COLO668 (cell line): Measurements from ENCODE around the gene CRTC1.

ENCODE experiments used
- DNase-seq: peaks from one replicate; lab custom pipeline; 2025; ENCODE audit not compliant: unreplicated experiment; lab: John Stamatoyannopoulos, UW

Gene CRTC1, protein sequence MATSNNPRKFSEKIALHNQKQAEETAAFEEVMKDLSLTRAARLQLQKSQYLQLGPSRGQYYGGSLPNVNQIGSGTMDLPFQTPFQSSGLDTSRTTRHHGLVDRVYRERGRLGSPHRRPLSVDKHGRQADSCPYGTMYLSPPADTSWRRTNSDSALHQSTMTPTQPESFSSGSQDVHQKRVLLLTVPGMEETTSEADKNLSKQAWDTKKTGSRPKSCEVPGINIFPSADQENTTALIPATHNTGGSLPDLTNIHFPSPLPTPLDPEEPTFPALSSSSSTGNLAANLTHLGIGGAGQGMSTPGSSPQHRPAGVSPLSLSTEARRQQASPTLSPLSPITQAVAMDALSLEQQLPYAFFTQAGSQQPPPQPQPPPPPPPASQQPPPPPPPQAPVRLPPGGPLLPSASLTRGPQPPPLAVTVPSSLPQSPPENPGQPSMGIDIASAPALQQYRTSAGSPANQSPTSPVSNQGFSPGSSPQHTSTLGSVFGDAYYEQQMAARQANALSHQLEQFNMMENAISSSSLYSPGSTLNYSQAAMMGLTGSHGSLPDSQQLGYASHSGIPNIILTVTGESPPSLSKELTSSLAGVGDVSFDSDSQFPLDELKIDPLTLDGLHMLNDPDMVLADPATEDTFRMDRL

DNA sequence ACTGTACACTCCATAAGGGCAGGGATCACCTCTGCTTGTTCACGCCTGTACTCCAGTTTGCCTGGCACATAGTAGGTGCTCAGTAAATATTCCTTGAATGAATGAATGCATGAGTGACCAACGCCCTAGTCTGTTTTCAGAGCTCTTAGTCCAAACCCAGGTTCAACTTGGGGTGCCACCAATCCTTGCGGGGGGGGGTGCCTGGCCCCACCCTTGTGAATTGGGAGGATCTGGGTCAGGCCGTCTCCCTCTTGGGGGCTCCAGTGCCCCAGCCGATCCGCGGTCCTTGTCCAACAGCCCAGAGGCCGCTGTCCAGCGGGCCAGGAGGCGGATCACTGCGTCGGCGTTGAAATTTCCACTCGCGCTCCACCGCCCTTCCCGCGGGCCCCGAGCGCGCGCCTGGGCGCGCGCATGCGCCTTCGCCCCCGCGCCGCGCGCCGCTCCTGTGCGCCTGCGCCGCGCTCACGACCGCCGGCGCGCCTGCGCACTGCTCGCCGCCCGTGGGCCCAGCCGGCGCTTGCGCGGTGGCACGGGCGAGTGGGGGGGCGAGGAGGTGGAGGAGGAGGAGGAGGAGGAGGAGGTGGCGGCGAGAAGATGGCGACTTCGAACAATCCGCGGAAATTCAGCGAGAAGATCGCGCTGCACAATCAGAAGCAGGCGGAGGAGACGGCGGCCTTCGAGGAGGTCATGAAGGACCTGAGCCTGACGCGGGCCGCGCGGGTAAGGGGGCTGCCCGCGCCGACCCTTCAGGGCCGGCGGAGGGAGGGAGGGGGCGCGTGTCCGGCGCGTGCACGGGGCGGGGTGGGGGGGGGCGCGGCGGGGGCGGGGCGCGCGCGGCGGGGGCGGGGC is at the start of gene CRTC1:
Gene CRTC1, plus strand, starts transcription at position 572 of the 849 bp plus-strand sequence. Its CDS starts 23 bp downstream, at position 595.
- DNase-seq, result peak; percentile 95

DNA sequence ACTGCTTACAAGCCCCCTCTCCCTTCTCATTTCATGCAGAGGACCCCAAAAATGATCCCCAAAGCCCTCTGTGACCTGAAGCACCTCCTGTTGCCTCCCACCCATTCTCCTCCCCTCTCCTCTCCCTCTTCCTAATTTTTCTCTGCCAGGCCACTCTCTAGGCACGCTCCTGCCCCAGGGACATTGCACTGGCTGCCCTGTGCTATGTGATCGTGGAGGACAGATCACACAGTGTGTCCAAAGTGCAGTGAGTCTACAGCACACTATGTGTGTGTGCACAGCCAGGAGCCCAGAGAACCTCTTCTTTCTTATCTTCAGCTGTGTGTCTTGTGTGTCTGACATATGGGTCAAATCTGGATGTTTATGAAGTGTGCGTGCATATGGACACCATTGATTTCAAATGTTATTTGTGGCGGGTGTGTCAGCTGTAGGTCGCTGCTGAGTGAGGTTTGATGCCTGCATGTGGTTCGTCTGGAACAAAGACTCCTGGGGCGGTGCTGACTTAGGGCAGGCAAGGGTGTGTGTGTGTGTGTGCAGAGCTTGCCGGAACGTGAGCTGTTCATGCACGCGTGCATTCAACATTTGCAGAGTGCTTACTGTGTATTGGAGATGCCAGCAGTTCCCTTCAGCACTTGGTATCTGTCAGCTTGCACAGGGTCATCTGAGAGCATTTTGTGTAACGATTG is 48.7 kb upstream of the CRTC1 start:
- peak; percentile 36 for DNase-seq

DNA sequence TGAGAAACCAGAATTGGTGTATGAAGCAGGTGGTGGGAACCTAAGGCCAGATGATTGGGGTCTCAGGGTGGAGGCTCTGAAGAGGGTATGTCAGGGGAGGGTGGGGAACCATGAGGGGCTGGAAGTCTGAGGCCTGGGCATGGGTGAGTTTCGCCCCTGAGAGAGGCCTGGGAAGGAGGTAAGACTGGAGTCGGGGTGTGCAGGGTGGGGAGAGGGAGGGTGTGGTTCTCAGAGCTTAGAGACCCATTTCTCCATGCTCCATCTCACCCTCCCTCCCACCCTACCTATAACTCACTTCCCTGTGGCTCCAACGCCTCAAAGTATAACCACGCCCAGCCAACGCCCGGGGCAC is 47.7 kb upstream of the CRTC1 start:
- DNase-seq, result no peak

DNA sequence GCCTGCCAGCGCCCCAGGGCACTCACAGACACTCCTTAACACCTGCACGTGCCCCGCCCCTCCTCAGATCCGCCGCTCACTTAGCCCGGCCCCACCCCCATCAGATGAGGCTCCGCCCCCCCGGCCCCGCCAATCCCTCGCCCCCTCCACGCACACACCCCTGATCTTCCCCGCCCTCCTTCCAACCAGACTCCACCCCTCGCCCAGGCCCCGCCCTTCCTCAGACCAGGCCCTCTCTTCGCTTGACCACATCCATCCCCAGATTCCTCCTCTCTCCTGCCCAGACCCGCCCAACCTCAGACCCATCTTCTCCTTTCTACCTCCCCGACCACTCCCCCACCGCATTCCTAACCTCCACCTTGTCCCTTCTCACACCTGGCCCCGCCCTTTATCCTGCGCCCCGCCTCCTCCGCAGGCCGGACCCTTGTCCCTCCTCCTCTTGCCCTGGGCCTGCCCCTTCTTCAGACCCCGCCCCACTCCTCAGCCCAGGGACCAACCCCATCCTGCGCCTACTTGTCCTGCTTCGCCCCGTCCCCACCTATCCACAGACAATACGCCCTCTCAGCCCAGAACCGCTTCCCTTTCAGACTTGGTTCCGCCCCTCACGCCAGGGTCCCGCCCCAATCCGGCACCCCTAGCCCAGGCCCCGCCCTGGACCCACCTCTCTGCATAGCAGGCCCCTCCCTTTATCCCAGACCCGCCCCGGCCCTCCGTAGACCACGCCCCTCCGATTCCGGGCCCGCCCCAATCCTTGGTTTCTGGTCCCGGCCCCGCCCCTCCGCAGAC is 47.1 kb upstream of the CRTC1 start:
- peak; percentile 95 for DNase-seq

DNA sequence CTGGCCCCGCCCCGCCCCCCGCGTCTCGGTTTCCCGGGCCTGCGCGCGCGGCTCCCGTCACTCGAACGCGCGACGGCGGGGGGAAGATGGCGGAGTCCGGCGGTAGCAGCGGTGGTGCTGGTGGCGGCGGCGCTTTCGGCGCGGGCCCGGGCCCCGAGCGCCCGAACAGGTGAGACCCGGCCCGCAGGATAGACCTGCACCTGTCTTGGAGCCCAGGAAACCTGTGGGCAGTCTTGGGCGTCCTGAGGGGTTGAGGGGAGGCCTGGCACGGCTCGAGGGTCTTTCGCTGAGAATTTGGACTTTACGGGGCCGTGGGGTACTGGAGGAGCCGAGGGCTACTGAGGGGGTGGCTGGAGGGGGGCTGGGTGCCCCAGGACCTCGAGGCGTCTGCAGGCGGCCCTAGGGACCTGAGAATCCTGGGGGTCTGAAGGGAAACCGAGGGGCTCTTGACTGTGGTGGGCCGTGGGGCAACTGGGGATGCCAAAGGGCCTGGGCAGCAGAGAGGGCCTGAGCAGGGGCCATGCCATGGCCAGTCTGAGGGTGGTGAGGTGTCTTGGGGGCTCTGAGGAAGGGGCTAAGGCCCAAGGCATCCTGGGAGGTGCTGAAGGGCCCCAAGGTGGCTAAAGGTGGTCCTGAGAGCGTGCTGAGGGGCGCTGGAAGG is 46.4 kb upstream of the CRTC1 start, which contains the start of gene KLHL26:
Gene KLHL26, plus strand, starts transcription at position 60 of the 661 bp plus-strand sequence. Its CDS starts 27 bp downstream, at position 87.
- no peak for DNase-seq

DNA sequence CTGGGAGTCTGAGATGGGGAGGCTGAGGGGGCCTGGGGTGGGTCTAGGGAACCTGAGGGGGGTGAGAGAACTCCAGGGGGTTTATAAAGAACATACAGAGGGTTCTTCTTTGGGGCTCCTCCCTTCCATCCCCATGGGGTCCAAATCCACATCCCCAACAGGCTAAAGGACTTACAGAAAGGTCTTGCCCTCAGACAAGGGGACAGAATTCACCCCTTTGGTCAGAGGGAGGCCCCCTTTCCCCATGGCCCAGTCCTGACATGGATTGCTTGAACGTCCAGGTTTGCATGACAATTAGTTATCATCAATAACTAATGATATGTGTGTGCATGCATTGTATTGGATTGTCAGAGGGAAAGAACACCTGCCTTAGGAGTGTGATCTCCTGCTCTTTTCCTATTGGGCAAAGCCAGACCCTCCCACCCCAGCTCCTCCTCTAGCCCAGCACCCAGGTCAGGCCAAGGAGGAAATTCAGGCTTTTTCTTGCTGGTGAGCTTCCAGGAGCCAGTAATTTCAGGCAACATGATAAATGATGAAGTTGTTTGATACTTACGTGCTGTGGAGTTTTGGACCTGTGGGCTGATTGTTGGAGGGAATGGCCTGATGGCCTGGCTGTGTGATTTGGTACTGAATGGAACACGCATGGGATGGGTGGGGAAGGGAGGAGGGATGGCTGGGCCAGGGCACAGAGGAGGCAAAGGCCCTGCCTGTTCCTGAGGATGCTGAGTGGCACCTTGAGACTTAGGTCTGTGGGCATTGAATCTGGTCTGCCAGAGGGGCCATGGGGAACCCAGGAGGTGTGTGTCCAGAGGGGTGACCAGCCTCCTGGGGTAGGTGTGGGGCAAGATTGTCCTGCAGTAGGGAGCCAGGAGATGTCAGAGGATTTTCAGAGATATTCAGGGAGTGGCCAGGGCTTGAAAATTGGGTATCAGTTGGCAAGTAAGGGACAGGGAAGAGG is 45.5 kb upstream of the CRTC1 start:
- DNase-seq, result peak; percentile 62

DNA sequence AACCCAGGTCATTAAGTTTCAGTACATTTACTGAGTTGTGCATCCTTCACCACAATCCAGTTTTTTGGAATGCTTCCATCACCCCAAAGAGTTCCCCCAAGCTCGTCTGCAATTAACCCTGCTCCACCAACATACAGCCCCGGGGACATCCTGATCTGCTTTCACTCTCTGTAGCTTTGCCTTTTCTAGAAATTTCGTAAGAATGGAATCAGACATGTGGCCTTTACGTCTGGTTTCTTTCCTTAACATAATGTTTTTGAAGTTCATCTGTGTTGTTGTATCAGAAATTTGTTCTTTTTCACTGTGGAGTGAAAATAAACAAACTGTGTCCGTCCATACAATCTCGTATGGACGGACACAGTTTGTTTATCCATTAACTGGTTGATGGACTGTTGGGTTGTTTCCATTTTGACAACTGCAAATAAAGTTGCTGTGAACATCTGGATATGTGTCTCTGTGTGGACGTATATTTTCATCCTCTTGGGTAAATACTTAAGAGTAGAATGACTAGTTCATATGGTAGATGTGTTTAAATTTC is 43.7 kb upstream of the CRTC1 start:
- no peak for DNase-seq

DNA sequence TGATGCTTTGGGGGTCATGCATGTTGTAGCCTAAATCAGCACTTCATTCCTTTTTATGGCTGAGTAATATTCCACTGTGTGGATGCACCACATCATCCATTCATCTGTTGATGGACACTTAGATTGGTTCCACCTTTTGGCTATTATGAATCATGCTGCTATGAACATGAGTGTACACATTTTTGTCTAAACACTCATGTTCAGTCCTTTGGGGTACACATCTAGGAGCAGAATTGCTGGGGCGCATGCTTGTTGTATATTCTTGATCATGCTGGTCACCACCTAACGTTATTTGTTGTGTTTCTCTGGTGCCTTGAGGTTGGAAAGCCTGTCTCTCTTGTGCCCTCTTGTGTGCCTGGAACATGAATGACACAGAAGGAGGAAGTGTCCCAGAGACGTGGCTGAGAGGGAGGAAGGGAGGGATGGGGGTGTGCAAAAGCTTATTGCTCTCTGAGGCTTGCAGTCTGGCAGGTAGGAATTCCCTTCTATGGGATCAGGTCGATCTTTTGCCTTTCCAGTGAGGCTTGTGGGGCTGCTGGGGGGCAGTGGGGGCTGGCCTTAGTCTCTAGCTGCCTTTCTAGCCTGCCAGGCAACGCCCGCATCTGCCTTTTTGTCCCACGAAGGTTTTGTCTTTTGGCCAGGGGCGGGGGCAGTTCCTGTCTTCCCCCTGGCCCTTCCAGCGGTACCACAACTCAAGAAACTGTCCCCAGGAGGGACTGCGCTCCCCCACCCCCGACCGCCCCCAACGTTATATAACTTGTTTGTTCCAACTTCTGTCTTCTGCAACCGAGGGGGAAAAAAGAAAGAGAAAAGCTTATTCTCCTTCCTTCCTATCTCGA is 39.1 kb upstream of the CRTC1 start:
- DNase-seq, result no peak

DNA sequence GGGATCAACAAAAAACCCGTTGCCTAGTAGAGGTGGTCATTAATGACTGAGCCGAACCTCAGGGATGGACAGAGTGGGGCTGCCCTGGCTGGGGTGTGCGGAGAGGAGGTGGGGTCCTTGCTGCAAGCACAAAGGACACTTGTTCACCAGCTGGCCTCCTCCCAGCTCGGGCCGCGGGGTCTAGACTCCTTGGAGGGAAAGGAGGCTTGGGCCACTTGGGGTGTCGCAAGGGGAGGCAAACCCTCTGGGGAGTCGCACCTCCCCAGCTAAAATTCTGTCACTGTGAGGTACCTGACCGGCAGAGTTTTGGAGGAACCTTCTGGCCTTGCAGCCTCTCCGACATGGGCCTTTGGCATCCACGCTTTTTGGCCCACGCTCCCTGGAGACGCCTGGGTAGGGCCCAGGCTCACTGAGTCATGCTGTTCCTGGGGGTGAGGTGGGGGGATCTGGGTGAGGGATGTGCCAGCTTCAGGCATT is 38.4 kb upstream of the CRTC1 start:
- no peak for DNase-seq

DNA sequence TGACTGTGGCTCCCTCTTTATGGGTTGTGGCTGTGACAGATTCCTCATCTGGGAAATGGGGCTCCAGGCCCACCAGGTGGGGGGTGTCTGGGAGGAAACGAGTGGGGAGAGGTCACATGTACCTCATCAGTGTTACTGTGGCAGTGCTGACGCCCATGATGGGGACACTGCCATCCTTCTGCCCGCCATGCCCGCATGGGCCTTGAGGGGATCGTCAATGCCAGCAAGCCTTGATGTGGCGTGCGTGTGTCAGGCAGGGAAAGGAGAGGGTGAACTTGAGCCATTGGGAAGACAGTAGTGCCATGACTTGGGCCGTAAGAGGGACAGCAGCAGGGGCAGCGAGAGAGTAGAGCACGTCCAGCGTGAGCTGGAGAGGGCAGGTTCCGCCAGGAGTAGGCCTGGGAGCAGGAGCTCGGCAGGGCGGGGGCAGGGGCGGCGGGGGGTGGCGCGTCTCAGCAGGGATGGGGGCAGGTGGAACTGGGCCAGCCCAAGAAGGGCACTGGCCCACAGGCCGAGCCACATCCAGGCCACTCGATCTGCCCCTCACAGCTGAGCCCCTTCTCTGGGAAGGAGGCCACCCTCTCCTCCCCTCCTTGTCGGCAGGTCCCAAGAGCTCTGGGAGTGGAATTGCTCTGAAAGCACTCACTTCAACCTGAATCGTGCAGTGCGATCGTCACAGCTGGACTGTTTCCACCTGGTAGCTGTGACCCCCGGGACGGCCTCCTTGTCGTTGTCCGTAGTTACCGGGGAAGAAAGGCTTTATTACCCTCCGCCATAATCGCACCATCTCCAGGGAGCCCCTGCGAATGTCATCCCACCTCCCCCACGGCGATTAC is 36.7 kb upstream of the CRTC1 start:
- DNase-seq, result no peak

DNA sequence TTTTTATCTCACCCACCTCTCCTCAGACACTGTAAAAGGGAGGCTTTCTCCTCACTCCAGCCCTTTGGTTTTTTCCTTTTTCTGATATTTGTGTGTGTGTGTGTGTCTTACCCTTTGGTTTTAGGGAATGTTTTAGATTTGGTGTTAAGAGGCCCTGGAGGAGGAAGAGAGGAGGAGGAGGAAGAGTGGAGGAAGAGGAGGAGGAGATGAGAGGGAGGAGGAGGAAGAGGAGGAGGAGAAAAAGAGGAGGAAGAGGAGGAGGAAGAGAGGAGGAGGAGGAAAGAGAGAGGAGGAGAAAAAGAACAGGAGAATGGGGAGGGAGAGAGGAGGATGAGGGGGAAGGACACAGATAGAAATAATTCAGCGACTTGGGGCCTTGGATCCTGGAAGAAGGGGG is 36.1 kb upstream of the CRTC1 start:
- no peak for DNase-seq

DNA sequence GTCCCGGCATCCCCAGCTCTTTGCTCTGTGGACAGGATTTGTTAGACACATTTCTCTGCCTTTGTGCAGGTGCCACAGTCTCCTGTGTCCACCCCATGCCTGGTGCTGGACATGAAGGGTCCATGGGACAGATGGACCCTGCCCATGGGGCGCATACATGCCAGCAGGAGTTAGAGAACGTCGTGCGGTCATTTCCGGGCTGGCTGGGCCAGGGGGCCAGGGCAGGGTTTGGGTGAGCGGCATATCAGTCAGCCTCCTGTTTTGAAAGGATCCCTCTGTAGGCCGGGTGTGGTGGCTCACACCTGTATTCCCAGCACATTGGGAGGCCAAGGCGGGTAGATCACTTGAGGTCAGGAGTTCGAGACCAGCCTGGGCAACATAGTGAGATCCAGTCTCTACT is 35.7 kb upstream of the CRTC1 start:
- DNase-seq, result no peak

DNA sequence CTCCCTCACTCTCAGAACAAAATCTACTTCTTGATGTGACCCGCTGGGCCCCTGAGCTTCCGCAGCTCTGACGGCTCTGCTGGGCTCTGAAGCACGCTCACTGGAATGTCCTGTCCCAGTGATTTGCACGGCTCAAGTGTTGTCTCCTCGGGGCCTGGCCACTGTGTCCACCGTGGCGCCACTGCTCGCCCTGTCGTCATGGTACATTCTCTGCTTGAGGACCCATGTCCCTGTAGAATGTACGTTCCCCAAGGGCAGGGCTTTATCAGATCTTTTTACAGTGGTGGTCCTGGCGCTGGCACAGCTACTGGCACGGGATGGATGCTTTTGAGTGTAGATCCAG is 34.5 kb upstream of the CRTC1 start:
- no peak for DNase-seq

DNA sequence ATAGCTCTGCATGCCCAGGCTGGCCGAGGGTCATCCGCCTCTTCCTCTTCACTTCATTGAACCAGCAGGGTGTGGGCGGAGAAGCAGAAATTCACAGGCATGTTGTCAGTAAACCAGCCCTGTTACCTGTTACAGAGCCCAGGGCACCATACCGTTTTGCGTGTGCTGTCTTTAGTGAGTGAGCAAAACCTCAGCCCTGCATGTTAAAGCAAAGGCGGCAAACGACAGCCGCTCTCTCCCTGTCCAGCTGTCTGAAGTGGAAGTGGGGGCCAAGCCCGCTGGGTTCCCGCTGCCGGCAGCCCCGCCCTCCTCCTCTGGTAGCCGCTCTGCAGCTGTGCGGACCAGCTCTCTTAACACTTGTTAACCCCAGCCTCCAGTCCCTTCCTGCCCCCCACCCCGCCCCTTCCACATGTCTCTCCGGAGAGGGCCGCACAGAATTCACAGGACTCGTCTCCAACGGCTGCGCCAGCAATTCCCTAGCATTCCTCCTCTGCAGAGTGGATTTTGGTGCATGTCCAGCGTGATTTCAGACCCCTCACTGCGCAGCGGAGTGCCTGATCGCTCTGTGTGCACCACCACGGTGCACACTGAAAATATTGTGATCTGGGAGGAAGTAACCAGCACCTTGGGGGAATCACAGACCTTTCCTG is 34.0 kb upstream of the CRTC1 start:
- no peak for DNase-seq

DNA sequence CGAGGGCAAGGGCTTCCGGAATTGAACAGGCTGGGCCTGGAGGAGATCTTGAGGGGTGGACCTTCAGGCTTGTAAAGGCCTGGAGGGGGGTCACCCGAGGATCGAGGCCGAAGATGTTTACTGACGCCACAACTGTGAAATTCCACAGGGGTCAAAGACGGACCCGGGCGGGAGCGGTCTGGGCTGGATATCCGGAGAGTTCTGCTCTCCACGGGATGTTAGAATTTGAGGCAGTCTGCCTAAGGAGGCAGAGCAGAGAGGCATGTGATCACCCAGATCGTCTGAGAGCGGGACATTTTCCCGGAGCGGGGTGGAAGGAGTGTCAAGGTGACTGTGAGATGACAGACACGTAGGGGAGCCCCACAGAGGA is 33.5 kb upstream of the CRTC1 start:
- no peak for DNase-seq

DNA sequence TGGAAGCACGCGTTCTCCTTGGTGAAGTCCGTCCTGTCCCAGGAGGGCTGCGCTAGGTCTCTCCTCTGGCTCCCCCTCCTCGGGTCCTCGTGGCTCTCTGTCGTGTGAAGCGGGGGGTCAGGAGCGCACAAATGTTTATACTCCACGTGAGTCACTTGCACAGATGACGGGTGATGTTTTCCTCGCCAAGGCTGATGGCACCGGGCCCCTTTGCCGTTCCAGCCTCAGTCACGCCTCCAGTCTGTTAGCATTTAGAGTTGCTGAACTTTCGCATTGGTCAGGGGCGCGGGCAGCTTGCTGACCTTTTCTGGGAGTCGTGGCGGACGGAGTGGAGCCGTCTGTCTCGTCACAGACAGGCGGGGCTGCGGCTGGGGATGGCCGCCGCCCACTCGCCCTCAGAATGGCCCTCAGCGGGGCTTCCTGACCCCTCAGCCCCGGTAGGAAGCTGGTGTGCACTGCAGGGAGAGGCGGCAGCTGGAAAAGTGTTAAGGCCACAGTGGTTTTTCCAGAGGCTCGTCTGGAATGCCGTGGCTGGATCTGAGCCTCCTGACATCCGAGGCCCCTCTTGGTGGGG is 32.9 kb upstream of the CRTC1 start:
- no peak for DNase-seq
